ENCODE data around the gene TEX26. TPM values are rescaled to one million over a fixed set of nuclear protein-coding genes. Genes with fewer than 3 reads are reported as not detected.

TEX26 gene
- total RNA-seq, 1 experiment from 2014 or later: not detected

DNA sequence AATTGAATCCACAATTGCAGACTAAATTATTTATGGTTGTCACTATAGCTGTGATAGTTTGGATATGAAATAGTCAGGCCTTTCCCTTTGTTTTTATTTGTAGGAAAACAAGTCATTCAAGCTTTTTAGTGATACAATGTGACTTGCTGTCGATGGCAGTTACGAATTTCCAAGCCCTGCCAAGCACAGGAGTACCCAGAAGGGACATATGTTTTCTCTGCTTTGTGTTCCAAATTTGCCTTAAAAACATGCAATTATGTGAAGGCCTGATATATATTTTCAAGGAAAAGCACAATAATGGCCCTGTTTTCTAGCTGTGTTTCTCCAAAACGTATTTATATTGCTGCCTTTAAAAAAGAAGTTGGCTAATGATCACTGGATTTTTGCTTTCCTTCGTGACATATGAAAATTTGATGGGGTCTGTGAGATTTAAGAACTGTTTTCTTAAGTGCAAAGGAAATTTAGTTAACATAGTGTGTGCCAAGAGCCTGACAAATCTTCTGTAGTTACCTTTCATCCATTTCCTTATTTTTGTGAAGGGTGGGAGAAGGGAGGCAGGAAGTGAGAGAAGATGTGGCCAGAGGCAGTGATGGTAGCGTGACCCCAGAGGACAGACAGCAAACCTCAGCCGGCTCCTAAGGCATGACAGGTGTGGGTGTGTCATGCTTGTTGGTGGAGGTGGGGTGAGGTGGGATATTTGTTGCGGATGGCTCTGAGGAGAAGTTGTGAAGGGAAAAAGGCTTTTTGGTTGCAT lies 79.6 kb downstream of the TEX26 start:
- DNase-seq (ENCODE audit: low read depth): no peak

DNA sequence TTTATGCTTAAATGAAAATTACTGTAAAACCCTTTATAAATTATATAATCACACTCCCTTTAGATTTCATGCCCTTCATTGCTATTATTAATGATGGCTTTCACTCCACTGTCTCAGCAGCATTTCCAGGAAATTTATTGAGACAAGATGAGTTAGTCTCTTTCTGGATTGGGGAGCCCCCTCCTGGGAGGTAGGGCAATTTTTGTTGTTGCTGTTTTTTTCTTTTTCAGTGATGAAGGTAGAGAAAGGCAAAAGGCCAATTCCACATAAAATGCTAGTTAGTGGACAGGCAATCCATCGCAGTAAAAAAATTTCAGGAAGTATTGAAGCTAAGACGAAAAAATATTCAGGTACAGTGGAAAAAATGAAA lies 80.2 kb downstream of the TEX26 start:
- DNase-seq (ENCODE audit: low read depth): peak; percentile 15

DNA sequence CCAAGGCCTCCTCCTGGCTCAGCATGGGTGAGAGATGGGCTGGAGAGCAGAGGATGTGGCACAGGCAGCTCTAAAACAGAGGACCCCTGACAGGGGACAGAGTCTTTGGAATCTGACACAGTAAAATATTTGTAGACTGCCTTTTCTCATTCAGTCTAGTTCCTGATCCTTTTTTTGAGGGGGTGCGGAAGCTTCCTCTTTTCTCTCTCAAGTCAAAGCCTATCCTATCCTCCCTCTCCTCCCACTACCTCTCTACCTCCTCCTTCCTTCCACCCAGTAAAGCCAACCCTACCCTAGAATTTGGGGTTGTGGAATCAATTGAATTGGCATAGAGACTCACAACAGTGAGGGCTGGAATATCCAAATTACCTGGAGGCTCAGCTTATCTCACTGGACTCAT lies 82.0 kb downstream of the TEX26 start:
- DNase-seq (ENCODE audit: low read depth): no peak

DNA sequence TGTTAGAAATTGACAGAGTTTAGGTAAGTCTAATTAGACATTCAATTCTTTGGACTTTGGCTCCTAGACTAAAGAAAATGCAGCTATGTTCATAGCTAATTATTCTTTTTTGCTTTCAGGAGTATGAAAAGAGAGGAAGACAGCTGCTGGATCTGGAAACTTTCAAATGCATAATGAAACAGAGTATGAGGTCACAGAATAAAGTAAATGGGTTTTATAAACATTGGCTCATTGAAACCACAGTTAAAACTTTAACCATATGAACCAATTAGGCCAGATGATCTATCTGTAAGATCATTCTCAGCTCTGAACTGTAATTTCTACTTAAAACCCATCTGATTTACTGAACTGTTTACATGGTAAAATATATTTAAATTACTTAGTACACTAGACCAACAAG lies 82.7 kb downstream of the TEX26 start:
- no peak for DNase-seq (ENCODE audit: low read depth)

DNA sequence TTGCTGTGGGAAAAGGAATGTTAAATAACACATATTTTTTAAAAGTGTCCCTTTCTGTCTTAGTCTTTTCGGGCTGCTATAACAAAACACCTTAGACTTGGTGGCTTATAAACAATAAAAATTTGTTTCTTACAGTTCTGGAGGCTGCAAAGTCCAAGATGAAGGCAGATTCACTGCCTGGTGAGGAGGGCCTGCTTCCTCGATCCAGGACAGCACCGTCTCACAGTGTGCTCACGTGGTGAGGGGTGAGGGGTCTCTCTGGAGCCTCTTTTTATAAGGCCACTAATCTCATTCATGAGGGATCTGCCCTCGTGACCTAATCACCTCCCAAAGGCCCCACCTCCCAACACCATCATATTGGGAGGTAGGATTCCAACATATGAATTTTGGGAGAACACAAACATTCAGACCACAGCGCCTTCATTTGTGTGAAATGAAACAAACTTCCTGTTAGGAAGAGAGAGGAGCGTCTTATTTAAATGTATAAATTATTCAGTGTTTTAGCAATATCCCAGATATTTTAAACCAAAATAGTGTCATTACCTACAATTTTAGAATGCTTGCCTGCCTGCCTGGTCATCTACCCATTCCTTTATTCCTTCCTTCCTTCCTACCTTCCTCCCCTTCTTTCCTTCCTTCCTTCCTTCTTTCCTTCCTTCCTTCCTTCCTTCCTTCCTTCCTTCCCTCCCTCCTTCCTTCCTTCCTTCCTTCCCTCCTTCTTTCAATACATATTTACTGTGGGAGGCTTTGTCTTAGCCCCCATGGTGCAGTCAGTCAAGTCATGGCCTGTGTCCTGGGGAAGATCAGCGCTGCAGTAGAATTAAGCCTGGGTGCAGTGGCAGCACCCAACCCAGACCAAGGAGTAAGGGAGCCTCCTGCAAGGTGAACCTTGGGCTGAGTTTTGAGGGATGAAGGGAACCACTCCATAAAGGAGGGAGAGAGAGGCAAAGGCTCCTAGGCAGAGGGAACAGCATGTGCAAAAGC lies 84.2 kb downstream of the TEX26 start:
- no peak for DNase-seq (ENCODE audit: low read depth)

DNA sequence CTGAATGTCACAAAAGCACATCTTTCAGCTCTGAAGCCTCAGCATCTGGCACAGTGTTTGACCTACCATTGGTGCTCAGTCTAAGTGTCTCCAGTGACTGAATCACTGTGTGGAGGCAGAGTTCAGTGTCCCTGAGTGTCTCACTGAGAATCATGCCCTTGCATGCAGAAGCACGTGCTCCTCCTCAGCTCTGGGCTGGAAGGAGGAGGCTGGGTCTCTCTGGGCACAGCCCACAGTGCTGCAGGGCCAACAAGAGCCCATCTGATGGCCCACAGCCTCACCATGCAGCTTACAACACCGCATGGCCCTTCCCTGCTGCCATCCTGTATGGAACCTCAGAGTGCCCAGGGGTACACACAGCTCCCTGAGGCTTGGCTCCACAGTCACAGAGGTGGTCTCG lies 86.1 kb downstream of the TEX26 start:
- no peak for DNase-seq (ENCODE audit: low read depth)

DNA sequence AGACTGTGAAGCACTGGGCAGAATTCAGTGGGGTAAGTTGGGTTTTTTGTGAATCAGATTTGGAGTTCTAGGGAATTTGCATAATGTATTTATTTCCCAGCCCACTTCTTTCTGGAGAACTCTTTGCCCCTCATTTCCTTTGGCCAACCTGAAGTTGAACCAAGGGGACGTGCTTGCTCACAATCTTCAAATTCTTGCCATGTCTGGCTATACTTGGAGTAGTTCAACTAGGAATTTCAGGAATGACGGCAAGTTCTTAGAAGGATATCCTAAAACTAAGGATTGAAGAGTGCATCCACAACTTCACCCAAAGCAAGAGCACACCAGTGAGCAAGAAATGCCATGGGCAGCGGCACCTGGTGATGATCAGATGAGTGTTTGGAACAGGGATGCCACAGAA lies 88.5 kb downstream of the TEX26 start:
- DNase-seq (ENCODE audit: low read depth): no peak

DNA sequence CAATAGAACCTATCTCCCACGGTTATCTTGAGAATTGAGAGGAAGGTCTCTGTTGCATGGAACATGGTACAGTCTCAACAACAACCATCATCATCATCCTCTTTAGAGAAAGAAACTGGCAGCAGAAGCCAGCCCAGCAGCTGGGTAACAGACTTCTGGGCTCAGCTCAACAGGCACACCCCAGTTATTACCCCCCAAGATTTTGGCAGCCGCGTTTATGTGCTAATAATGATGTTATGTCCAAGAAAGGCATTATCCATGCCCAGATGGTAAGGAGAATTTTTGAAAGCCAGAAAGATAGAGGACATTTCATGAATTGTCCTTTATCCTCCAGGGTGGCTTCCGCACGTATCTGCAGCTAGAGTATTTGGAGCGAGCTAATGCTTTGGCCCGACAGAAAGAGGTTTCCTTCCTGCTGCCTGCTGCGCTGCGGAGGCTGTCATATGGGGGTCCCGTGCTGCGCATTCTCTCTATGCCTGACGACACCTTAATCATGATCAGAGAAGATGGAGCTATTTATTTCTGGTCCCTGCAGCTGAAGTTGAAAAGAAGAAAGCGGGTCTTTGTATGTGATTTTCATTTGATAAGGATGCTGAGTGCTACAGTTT lies 89.9 kb downstream of the TEX26 start:
- no peak for DNase-seq (ENCODE audit: low read depth)

DNA sequence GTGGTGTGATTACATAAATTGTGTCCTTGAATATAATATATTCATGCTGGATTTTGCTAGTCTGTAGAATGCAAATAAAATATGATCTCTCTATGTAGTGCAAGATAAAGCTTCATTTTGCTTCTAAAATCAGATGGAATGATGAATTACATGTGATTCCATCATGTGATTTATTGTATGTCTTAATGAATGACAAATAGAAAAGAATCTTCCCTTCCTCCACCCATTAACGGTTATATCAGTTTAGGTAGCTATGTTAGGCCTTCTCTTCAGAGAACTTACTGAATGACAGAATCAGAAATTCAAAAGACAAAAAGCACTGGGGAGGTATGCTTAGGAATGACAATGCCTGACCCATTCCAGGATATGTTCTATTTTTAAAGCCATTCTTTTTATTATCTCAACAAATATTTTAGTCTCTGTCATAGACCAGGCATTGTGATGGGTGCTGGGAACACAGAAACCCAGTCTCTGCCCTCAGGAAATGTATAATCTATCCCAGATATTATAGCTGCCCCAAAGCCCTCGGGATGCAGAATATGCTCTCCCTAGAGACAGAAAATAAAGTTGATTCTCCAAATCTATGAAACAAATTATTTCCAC lies 90.6 kb downstream of the TEX26 start:
- no peak for DNase-seq (ENCODE audit: low read depth)

Other genes with a start within 250 kb of the TEX26 start
- 1.0 TPM in 1 of 2 replicates, not detected in the other for gene ALOX5AP, start 197.1 kb upstream of the TEX26 start, total RNA-seq (2014; rRNA removed; shearing (Covaris generic))
- not detected in 2 replicates for gene MEDAG, start 26.4 kb upstream of the TEX26 start, total RNA-seq (2014; rRNA removed; shearing (Covaris generic))
- gene HSPH1, start 229.2 kb downstream of the TEX26 start, total RNA-seq (2014; rRNA removed; shearing (Covaris generic)): 95.6 and 127 TPM in 2 replicates